H1 (cell line): ENCODE measurements around the gene NELL2. TPM values are rescaled to one million over a fixed set of nuclear protein-coding genes. Genes with fewer than 3 reads are reported as not detected.

Experiments
- CTCF ChIA-PET: fragments of 300-600 bp; sonication (Branson Sonifier 250); formaldehyde crosslinking; loops from one replicate; lab custom pipeline; 2021; ENCODE audit not compliant: partially characterized antibody; lab: Charles Lee
- POLR2A ChIA-PET: fragments of 300-600 bp; sonication (Branson Sonifier 250); formaldehyde crosslinking; loops from one replicate; lab custom pipeline; 2021; ENCODE audit warnings: inconsistent platforms; ENCODE audit not compliant: partially characterized antibody; lab: Charles Lee
- DNase-seq, 2 experiments: peaks; one replicate each; pipeline versions ENCODE4 v3.0.0 to v3.0.0-alpha.2; 2010 to 2022; ENCODE audit warnings: low spot score in 2 of 2, low read depth in 1 of 2, mixed read lengths in 1 of 2
- FAIRE-seq: peaks from 2 replicates; lab custom pipeline; 2011; peaks lifted over from hg19 to GRCh38; lab: Jason Lieb, UNC
- H2AFZ ChIP-seq: 2 replicates; pipeline ENCODE4 v1.8.1; 2012; ENCODE audit warnings: low read length, inconsistent platforms
- H2AK5ac ChIP-seq: 2 replicates; pipeline ENCODE4 v1.6.1; 2013; ENCODE audit warnings: low read depth, low read length
- H2BK120ac ChIP-seq: replicated peaks from 2 replicates; pipeline ENCODE3; 2013; ENCODE audit warnings: low read depth, low read length, inconsistent platforms
- H2BK12ac ChIP-seq: 2 replicates; pipeline ENCODE4 v1.6.1; 2013; ENCODE audit warnings: low read depth, low read length
- H2BK15ac ChIP-seq: 2 replicates; pipeline ENCODE4 v1.6.1; 2013; ENCODE audit warnings: low read length
- H2BK20ac ChIP-seq: 2 replicates; pipeline ENCODE4 v1.6.1; 2013; ENCODE audit warnings: low read length
- H2BK5ac ChIP-seq: 2 replicates; pipeline ENCODE4 v1.6.1; 2013; ENCODE audit warnings: low read depth, low read length
- H3K14ac ChIP-seq: 2 replicates; pipeline ENCODE4 v1.6.1; 2013; ENCODE audit warnings: inconsistent platforms; ENCODE audit not compliant: insufficient read length
- H3K18ac ChIP-seq: 2 replicates; pipeline ENCODE4 v1.6.1; 2013; ENCODE audit warnings: low read length; ENCODE audit errors: extremely low read depth
- H3K23ac ChIP-seq: 2 replicates; pipeline ENCODE4 v1.6.1; 2013; ENCODE audit warnings: inconsistent platforms; ENCODE audit not compliant: insufficient read length
- H3K23me2 ChIP-seq: 2 replicates; pipeline ENCODE4 v1.6.1; 2013; ENCODE audit warnings: low read depth, low read length
- H3K27ac ChIP-seq: 2 replicates; pipeline ENCODE4 v1.6.1; 2011; ENCODE audit warnings: low read depth, low read length, inconsistent platforms
- H3K27me3 ChIP-seq, 4 experiments: replicated peaks in 1 of 4; 1 replicate in 1 of 4; 2 replicates in 3 of 4; pipeline versions ENCODE4 v1.6.1 to v1.8.1; 2011 to 2013; ENCODE audit warnings: low read length in 3 of 4, mild to moderate bottlenecking in 3 of 4, inconsistent platforms in 2 of 4, mixed read lengths in 2 of 4, moderate library complexity in 1 of 4; ENCODE audit not compliant: control insufficient read depth in 3 of 4, insufficient read depth in 3 of 4; ENCODE audit errors: extremely low read depth in 1 of 4
- H3K36me3 ChIP-seq, 4 experiments: 2 replicates each; pipeline versions ENCODE4 v1.6.1 to v1.8.1; 2011 to 2013; ENCODE audit warnings: mild to moderate bottlenecking in 4 of 4, low read length in 3 of 4, moderate library complexity in 2 of 4, control low read depth in 1 of 4, inconsistent platforms in 1 of 4; ENCODE audit not compliant: insufficient read depth in 4 of 4, control insufficient read depth in 2 of 4
- H3K4ac ChIP-seq: replicated peaks from 2 replicates; pipeline ENCODE3; 2013; ENCODE audit warnings: low read length, low read depth, mixed read lengths, inconsistent platforms; ENCODE audit not compliant: insufficient read length
- H3K4me1 ChIP-seq, 4 experiments: replicated peaks in 1 of 4; 1 replicate in 1 of 4; 2 replicates in 3 of 4; pipeline versions ENCODE4 v1.6.1 to v1.8.1; 2011 to 2013; ENCODE audit warnings: low read length in 3 of 4, inconsistent platforms in 2 of 4, mixed read lengths in 1 of 4; ENCODE audit not compliant: insufficient read depth in 4 of 4, control insufficient read depth in 3 of 4
- H3K4me2 ChIP-seq, 2 experiments: 2 replicates each; pipeline versions ENCODE4 v1.6.1 to v1.8.1; 2011 to 2013; ENCODE audit warnings: low read depth in 2 of 2, low read length in 2 of 2, control low read depth in 1 of 2, inconsistent platforms in 1 of 2, mild to moderate bottlenecking in 1 of 2; ENCODE audit not compliant: insufficient read depth in 1 of 2
- H3K4me3 ChIP-seq, 4 experiments: fragments of 200-600, 300-600 bp in 1 of 4; sonication (generic), shearing (Covaris generic), sonication (Bioruptor Twin) in 1 of 4; 2 replicates each; pipeline versions ENCODE4 v1.5.1 to v1.8.1; 2011 to 2016; ENCODE audit warnings: low read length in 4 of 4, low read depth in 3 of 4, control low read depth in 2 of 4, inconsistent platforms in 2 of 4, mild to moderate bottlenecking in 2 of 4, mixed read lengths in 1 of 4, moderate library complexity in 1 of 4; ENCODE audit not compliant: insufficient read depth in 2 of 4; ENCODE audit errors: extremely low read depth in 1 of 4
- H3K56ac ChIP-seq: replicated peaks from 2 replicates; pipeline ENCODE3; 2013; ENCODE audit warnings: low read depth, mild to moderate bottlenecking, mixed read lengths, low read length, inconsistent platforms; ENCODE audit not compliant: insufficient read length
- H3K79me1 ChIP-seq: 2 replicates; pipeline ENCODE4 v1.6.1; 2013; ENCODE audit warnings: low read depth, low read length, control low read depth
- H3K79me2 ChIP-seq, 2 experiments: 2 replicates each; pipeline versions ENCODE4 v1.6.1 to v1.8.1; 2012 to 2013; ENCODE audit warnings: low read length in 2 of 2, mild to moderate bottlenecking in 2 of 2, inconsistent platforms in 1 of 2; ENCODE audit not compliant: insufficient read depth in 2 of 2, control insufficient read depth in 1 of 2
- H3K9ac ChIP-seq, 4 experiments: replicated peaks in 1 of 4; 1 replicate in 1 of 4; 2 replicates in 3 of 4; pipeline versions ENCODE4 v1.6.1 to v1.8.1; 2011 to 2013; ENCODE audit warnings: low read depth in 3 of 4, low read length in 3 of 4, control low read depth in 2 of 4, mild to moderate bottlenecking in 2 of 4, moderate library complexity in 2 of 4, inconsistent platforms in 1 of 4; ENCODE audit errors: extremely low read depth in 1 of 4
- H3K9me3 ChIP-seq, 2 experiments: 2 replicates each; pipeline versions ENCODE4 v1.6.1 to v1.8.1; 2012 to 2013; ENCODE audit warnings: mild to moderate bottlenecking in 2 of 2, moderate library complexity in 2 of 2, control low read depth in 1 of 2, inconsistent platforms in 1 of 2, low read depth in 1 of 2, low read length in 1 of 2, mixed read lengths in 1 of 2; ENCODE audit not compliant: insufficient read depth in 2 of 2
- H4K20me1 ChIP-seq, 2 experiments: replicated peaks in 1 of 2; 2 replicates each; pipeline versions ENCODE3 to v1.8.1; 2011 to 2013; ENCODE audit warnings: inconsistent platforms in 2 of 2, low read length in 2 of 2, mild to moderate bottlenecking in 1 of 2; ENCODE audit not compliant: insufficient read depth in 2 of 2, control insufficient read depth in 1 of 2
- H4K5ac ChIP-seq: 2 replicates; pipeline ENCODE4 v1.6.1; 2013; ENCODE audit warnings: low read length, low read depth, mixed read lengths, inconsistent platforms; ENCODE audit not compliant: insufficient read length
- H4K8ac ChIP-seq: 2 replicates; pipeline ENCODE4 v1.8.0; 2013; ENCODE audit warnings: mild to moderate bottlenecking, moderate library complexity, low read length, inconsistent platforms; ENCODE audit not compliant: insufficient read depth; ENCODE audit errors: extremely low read depth
- H4K91ac ChIP-seq: replicated peaks from 2 replicates; pipeline ENCODE3; 2013; ENCODE audit warnings: low read length, mixed read lengths, inconsistent platforms; ENCODE audit not compliant: insufficient read length
- ASH2L ChIP-seq: fragments of 200-600, 300-600 bp; sonication (generic); IDR thresholded peaks from one replicate; pipeline ENCODE4 v1.7.1; 2017; ENCODE audit warnings: low read length
- BACH1 ChIP-seq: IDR thresholded peaks from 2 replicates; pipeline ENCODE4 v1.6.1; 2012; ENCODE audit warnings: low read length, improper control_type of control experiment
- BCL11A ChIP-seq, 2 experiments: IDR thresholded peaks; one replicate each; pipeline ENCODE4 v1.6.1; 2011; ENCODE audit warnings: low read depth in 2 of 2, low read length in 2 of 2, mild to moderate bottlenecking in 2 of 2
- BRCA1 ChIP-seq: IDR thresholded peaks from 2 replicates; pipeline ENCODE4 v1.6.1; 2012; ENCODE audit warnings: low read depth, low read length, improper control_type of control experiment
- EGR1 ChIP-seq: IDR thresholded peaks from 2 replicates; pipeline ENCODE4 v1.6.1; 2011; ENCODE audit warnings: low read depth, low read length, borderline replicate concordance
- GABPA ChIP-seq: IDR thresholded peaks from 2 replicates; pipeline ENCODE4 v1.6.1; 2011; ENCODE audit warnings: mild to moderate bottlenecking, low read length, moderate library complexity, borderline replicate concordance; ENCODE audit not compliant: insufficient read depth
- POLR2A ChIP-seq, 2 experiments: IDR thresholded peaks; 1 replicate in 1 of 2; 2 replicates in 1 of 2; pipeline ENCODE4 v1.6.1; 2011; ENCODE audit warnings: low read depth in 2 of 2, low read length in 2 of 2, mild to moderate bottlenecking in 2 of 2; ENCODE audit errors: control extremely low read depth in 1 of 2
- POLR2AphosphoS5 ChIP-seq: IDR thresholded peaks from 2 replicates; pipeline ENCODE4 v1.6.1; 2011; ENCODE audit warnings: low read depth, low read length
- POU5F1 ChIP-seq: IDR thresholded peaks from 2 replicates; pipeline ENCODE4 v1.6.1; 2011; ENCODE audit warnings: low read depth, mild to moderate bottlenecking, low read length, moderate library complexity
- RNF2 ChIP-seq: fragments of 200-900, 300-1000 bp; sonication (generic); IDR thresholded peaks from 2 replicates; pipeline ENCODE4 v1.7.1; 2016; ENCODE audit warnings: borderline replicate concordance, low read depth, mild to moderate bottlenecking, antibody characterized with exemption, low read length; ENCODE audit not compliant: poor library complexity, severe bottlenecking; ENCODE audit errors: missing control alignments
- SP4 ChIP-seq: IDR thresholded peaks from 2 replicates; pipeline ENCODE4 v1.6.1; 2012; ENCODE audit warnings: low read length, inconsistent platforms
- TAF1 ChIP-seq: IDR thresholded peaks from 2 replicates; pipeline ENCODE4 v1.6.1; 2011; ENCODE audit warnings: mild to moderate bottlenecking, low read depth, low read length
- USF2 ChIP-seq: IDR thresholded peaks from 2 replicates; pipeline ENCODE4 v1.6.1; 2011; ENCODE audit warnings: low read length, improper control_type of control experiment
- YY1 ChIP-seq: IDR thresholded peaks from 2 replicates; pipeline ENCODE4 v1.6.1; 2011; ENCODE audit warnings: low read depth, mild to moderate bottlenecking, low read length
- whole genome bisulfite sequencing, 2 experiments: shearing (Covaris generic) in 1 of 2; methylation state at CpG; one replicate each; pipeline versions ENCODE4 v1.1.6 to v1.1.7; 2013 to 2015; ENCODE audit warnings: low lambda C conversion rate in 2 of 2, mixed read lengths in 2 of 2, inconsistent platforms in 1 of 2, low coverage in 1 of 2, missing lambda C conversion rate in 1 of 2; ENCODE audit not compliant: insufficient replicate concordance in 2 of 2, insufficient coverage in 1 of 2, insufficient read length in 1 of 2; ENCODE audit errors: extremely low coverage in 1 of 2, missing lambda C conversion rate in 1 of 2; 5-methylcytosine and 5-hydroxymethylcytosine counted together
- polyA plus RNA-seq, 7 experiments: library from polyadenylated mRNA; depleted of rRNA in 3 of 7; stranded (reverse) in 5 of 7; unstranded in 2 of 7; fragments of >200 nt in 5 of 7; fragments of 200-250 nt in 2 of 7; gene quantifications; 1 replicate in 5 of 7; 2 replicates in 1 of 7; 4 replicates in 1 of 7; pipeline versions ENCODE4 v1.2.1 to v1.2.3, GENCODE V29; 2011 to 2013; ENCODE audit warnings: missing spikeins in 2 of 7, mixed read lengths in 2 of 7
- total RNA-seq: library from RNA; stranded (reverse); fragmentation: NEBNext Ultra II Directional; extraction: Animal tissue kit (Norgen Biotek cat#: 25700); gene quantifications from 2 replicates; pipeline ENCODE4 v1.2.1, GENCODE V29; 2021

Gene NELL2
- total and polyA plus RNA-seq, 2 of the 8 experiments (the other 6 are each of a cell fraction or from before 2014, with no cell fraction given): 54.2 to 56.8 TPM

GRCh38 chr12:44837114-44837755, 38.9 kb downstream of the NELL2 start:
- no peak overlapping the region for H2BK15ac ChIP-seq
- no peaks in the 10 kb centered on the region for H4K20me1 ChIP-seq
- H3K9ac ChIP-seq: no peak overlapping the region; a peak in 1 of 7 replicates
- H2BK20ac ChIP-seq: no peak overlapping the region
- H3K14ac ChIP-seq: no peak overlapping the region
- H3K27ac ChIP-seq: no peak overlapping the region
- POLR2A ChIA-PET: no interaction called here
- no peak for DNase-seq
- H2BK5ac ChIP-seq: no peak overlapping the region
- H3K27me3 ChIP-seq: no peaks in the 10 kb centered on the region
- no peak overlapping the region for H3K18ac ChIP-seq
- CTCF ChIA-PET: no interaction called here
- H3K23ac ChIP-seq: no peak overlapping the region
- H4K5ac ChIP-seq: no peak overlapping the region
- H2BK12ac ChIP-seq: no peak overlapping the region
- H2BK120ac ChIP-seq: no peak overlapping the region
- no peak overlapping the region for H3K4me2 ChIP-seq
- H3K4me1 ChIP-seq: peaks cover 0 to 1% (median 0%) of the 10 kb centered on the region in 4 experiments; a peak in 2 of 7 replicates
- H3K23me2 ChIP-seq: no peaks in the 10 kb centered on the region
- FAIRE-seq: no peak
- H4K8ac ChIP-seq: no peak overlapping the region
- H4K91ac ChIP-seq: no peak overlapping the region
- H2AFZ ChIP-seq: no peak overlapping the region
- peaks cover 0 to 9% of the 10 kb centered on the region in 2 experiments; a peak in 3 of 4 replicates for H3K79me2 ChIP-seq
- no peak overlapping the region for H3K4me3 ChIP-seq
- 67% methylated on average over 5 of the region's 5 CpGs; no CpG with 5 or more reads in 1 of the 2 experiments for WGBS, 2 experiments
- H3K9me3 ChIP-seq: no peaks in the 10 kb centered on the region
- no peaks in the 10 kb centered on the region for H3K36me3 ChIP-seq
- no peak overlapping the region for H3K56ac ChIP-seq
- no peak overlapping the region for H3K4ac ChIP-seq
- H2AK5ac ChIP-seq: no peak overlapping the region
- no peaks in the 10 kb centered on the region; the same call in 1 of the 2 replicates for H3K79me1 ChIP-seq
- TF ChIP-seq TAF1: no peak
- TF ChIP-seq BRCA1: no peak
- TF ChIP-seq EGR1: no peak
- TF ChIP-seq RNF2: no peak
- no peak for TF ChIP-seq SP4
- TF ChIP-seq ASH2L: no peak
- no peak for TF ChIP-seq BCL11A (IDR thresholded peaks at IDR 0.05; ENCODE audit: low read depth in 2 of 2, low read length in 2 of 2)
- TF ChIP-seq POU5F1: no peak
- no peak for TF ChIP-seq GABPA
- no peak for TF ChIP-seq YY1
- no peak for TF ChIP-seq POLR2AphosphoS5
- no peak for TF ChIP-seq USF2
- no peak for TF ChIP-seq POLR2A (IDR thresholded peaks at IDR 0.05; ENCODE audit: control extremely low read depth in 1 of 2, low read depth in 2 of 2, low read length in 2 of 2)
- TF ChIP-seq BACH1: no peak
